Hematopoietic multipotent progenitor cell treated with erythropoietin and hydrocortisone succinate and interleukin-3 and kit ligand, for 8 days (in vitro differentiated cells): ENCODE results near the gene CTSE.
"Not testable (repeated sequence)": the region's sequence is repeated elsewhere in the genome, so short reads cannot be mapped to it uniquely, and the experiment has no call there.

Source experiments
- DNase-seq: peaks from one replicate; pipeline ENCODE4 v3.0.0-alpha.2; 2015

Gene CTSE

GRCh38 chr1:206013026-206013795 lies 10.5 kb downstream of the CTSE start:
- DNase-seq: no peak

- DNase-seq: peak; percentile 89
Measured at GRCh38 chr1:206012086-206012859, 11.4 kb downstream of the CTSE start.

GRCh38 chr1:206011057-206011456 lies 12.6 kb downstream of the CTSE start:
- DNase-seq: no peak

GRCh38 chr1:206010060-206010459 lies 13.6 kb downstream of the CTSE start:
- DNase-seq: no peak

- DNase-seq: no peak
Measured at GRCh38 chr1:206006946-206007345, 16.7 kb downstream of the CTSE start.

GRCh38 chr1:206005778-206006180 lies 17.9 kb downstream of the CTSE start:
- no peak for DNase-seq

- DNase-seq: no peak
Measured at GRCh38 chr1:206005234-206005633, 18.5 kb downstream of the CTSE start.

GRCh38 chr1:206004826-206005225 lies 18.9 kb downstream of the CTSE start:
- DNase-seq: no peak

- no peak for DNase-seq
Measured at GRCh38 chr1:206003854-206004800, 19.6 kb downstream of the CTSE start.

- no peak for DNase-seq
Measured at GRCh38 chr1:206002871-206003801, 20.6 kb downstream of the CTSE start, which contains the start of gene RAB7B. RAB7B (minus strand) TSS chr1:206003395; CDS start chr1:205994135, 9,260 bp downstream.

- no peak for DNase-seq
Measured at GRCh38 chr1:206002160-206002559, 21.5 kb downstream of the CTSE start.

GRCh38 chr1:206001476-206001888 lies 22.2 kb downstream of the CTSE start:
- DNase-seq: peak; percentile 63

- no peak for DNase-seq
Measured at GRCh38 chr1:206000641-206001339, 22.9 kb downstream of the CTSE start.

- DNase-seq: no peak
Measured at GRCh38 chr1:205998457-205999241, 25.0 kb downstream of the CTSE start.

- not testable (repeated sequence) for DNase-seq
Measured at GRCh38 chr1:205996641-205997040, 27.1 kb downstream of the CTSE start.

GRCh38 chr1:205994346-205994745 lies 29.3 kb downstream of the CTSE start:
- DNase-seq: no peak

- DNase-seq: no peak
Measured at GRCh38 chr1:205993068-205993467, 30.6 kb downstream of the CTSE start.

GRCh38 chr1:205992218-205992882 lies 31.3 kb downstream of the CTSE start:
- DNase-seq: no peak

- no peak for DNase-seq
Measured at GRCh38 chr1:205991237-205991636, 32.5 kb downstream of the CTSE start.

- no peak for DNase-seq
Measured at GRCh38 chr1:205990226-205990625, 33.5 kb downstream of the CTSE start.
